ENCODE results near the gene CLSTN1.

CLSTN1 gene

GRCh38 chr1:9861360-9861759 is 37.6 kb upstream of the CLSTN1 start:
- DNase-seq (ENCODE audit: low spot score): no peak

GRCh38 chr1:9860887-9861286 is 37.1 kb upstream of the CLSTN1 start:
- in situ Hi-C loops (cut with MboI; ENCODE audit: low pct_unique_long_range_greater_than_20kb, low sequenced_read_pairs, unreplicated experiment): loop anchor here (25.0 kb wide), 1 partner anchor 224 kb away; no protein-coding TSS in a partner anchor
- no peak for TF ChIP-seq CTCF (IDR thresholded peaks at IDR 0.05; ENCODE audit: extremely low read depth, insufficient read depth, missing control alignments)
- no peak for DNase-seq (ENCODE audit: low spot score)

More at GRCh38 chr1:9861360-9861759, 37.6 kb upstream of the CLSTN1 start:
- in situ Hi-C loops (cut with MboI; ENCODE audit: low pct_unique_long_range_greater_than_20kb, low sequenced_read_pairs, unreplicated experiment): loop anchor here (25.0 kb wide), 1 partner anchor 224 kb away; no protein-coding TSS in a partner anchor
- TF ChIP-seq CTCF (IDR thresholded peaks at IDR 0.05; ENCODE audit: extremely low read depth, insufficient read depth, missing control alignments): no peak

- no peak for TF ChIP-seq CTCF (IDR thresholded peaks at IDR 0.05; ENCODE audit: extremely low read depth, insufficient read depth, missing control alignments)
- in situ Hi-C loops (cut with MboI; ENCODE audit: low pct_unique_long_range_greater_than_20kb, low sequenced_read_pairs, unreplicated experiment): loop anchor here (25.0 kb wide), 1 partner anchor 222 kb away; no protein-coding TSS in a partner anchor
- no peak for DNase-seq (ENCODE audit: low spot score)
Observed at GRCh38 chr1:9859281-9860014, 35.7 kb upstream of the CLSTN1 start.

GRCh38 chr1:9858293-9859035 is 34.7 kb upstream of the CLSTN1 start:
- TF ChIP-seq CTCF (IDR thresholded peaks at IDR 0.05; ENCODE audit: extremely low read depth, insufficient read depth, missing control alignments): no peak
- no peak for DNase-seq (ENCODE audit: low spot score)
- in situ Hi-C loops (cut with MboI; ENCODE audit: low pct_unique_long_range_greater_than_20kb, low sequenced_read_pairs, unreplicated experiment): loop anchor here (25.0 kb wide), 1 partner anchor 221 kb away; no protein-coding TSS in a partner anchor

- in situ Hi-C loops (cut with MboI; ENCODE audit: low pct_unique_long_range_greater_than_20kb, low sequenced_read_pairs, unreplicated experiment): loop anchor here (25.0 kb wide), 1 partner anchor 218 kb away; no protein-coding TSS in a partner anchor
- no peak for TF ChIP-seq CTCF (IDR thresholded peaks at IDR 0.05; ENCODE audit: extremely low read depth, insufficient read depth, missing control alignments)
- no peak for DNase-seq (ENCODE audit: low spot score)
Observed at GRCh38 chr1:9855186-9855585, 31.4 kb upstream of the CLSTN1 start.

- no peak for TF ChIP-seq CTCF (IDR thresholded peaks at IDR 0.05; ENCODE audit: extremely low read depth, insufficient read depth, missing control alignments)
- in situ Hi-C loops (cut with MboI; ENCODE audit: low pct_unique_long_range_greater_than_20kb, low sequenced_read_pairs, unreplicated experiment): loop anchor here (25.0 kb wide), 1 partner anchor 216 kb away; no protein-coding TSS in a partner anchor
- no peak for DNase-seq (ENCODE audit: low spot score)
Observed at GRCh38 chr1:9853249-9853595, 29.5 kb upstream of the CLSTN1 start.

Measured in GM13977 (cell line).